GM10266 (cell line): Measurements from ENCODE around the gene PPM1A.

Experiments used
- DNase-seq: peaks from one replicate; pipeline ENCODE4 v3.0.0; 2012; ENCODE audit errors: extremely low spot score
- CTCF ChIP-seq: IDR thresholded peaks from 2 replicates; pipeline ENCODE4 v1.5.1; 2012; ENCODE audit warnings: mild to moderate bottlenecking, low read depth; ENCODE audit not compliant: control insufficient read depth, insufficient read depth; ENCODE audit errors: missing control alignments

Gene PPM1A

GRCh38 chr14:60250257-60251035 is 1.4 kb downstream of the PPM1A start:
- DNase-seq = no peak
- TF ChIP-seq CTCF = no peak

GRCh38 chr14:60251877-60252276 is 2.9 kb downstream of the PPM1A start:
- no peak for TF ChIP-seq CTCF
- DNase-seq = no peak

GRCh38 chr14:60252630-60253029 is 3.6 kb downstream of the PPM1A start:
- no peak for DNase-seq

GRCh38 chr14:60253649-60254048 is 4.6 kb downstream of the PPM1A start:
- no peak for DNase-seq
- no peak for TF ChIP-seq CTCF

More at GRCh38 chr14:60252630-60253029, 3.6 kb downstream of the PPM1A start:
- TF ChIP-seq CTCF = no peak

GRCh38 chr14:60254176-60254575 is 5.2 kb downstream of the PPM1A start:
- no peak for DNase-seq
- TF ChIP-seq CTCF = no peak

GRCh38 chr14:60257865-60258264 is 8.8 kb downstream of the PPM1A start:
- no peak for TF ChIP-seq CTCF
- no peak for DNase-seq

- TF ChIP-seq CTCF = no peak
- DNase-seq = no peak
Observed at GRCh38 chr14:60265163-60265562, 16.1 kb downstream of the PPM1A start.
